H1 (cell line): Measurements from ENCODE around the gene PDK4.

Experiments used
- CHD2 ChIP-seq: IDR thresholded peaks from 2 replicates; pipeline ENCODE4 v1.6.1; 2012; ENCODE audit warnings: low read length, improper control_type of control experiment
- CTCF ChIP-seq, 3 experiments: IDR thresholded peaks; 1 replicate in 2 of 3; 2 replicates in 1 of 3; pipeline versions ENCODE4 v1.5.1 to v1.6.1; 2011; ENCODE audit warnings: low read length in 3 of 3, mild to moderate bottlenecking in 3 of 3, inconsistent platforms in 2 of 3, low read depth in 1 of 3, moderate library complexity in 1 of 3; ENCODE audit not compliant: insufficient read depth in 1 of 3; ENCODE audit errors: control extremely low read depth in 1 of 3
- EZH2 ChIP-seq: fragments of 200-600 bp; sonication (generic); IDR thresholded peaks from 2 replicates; pipeline ENCODE4 v1.7.1; 2012; ENCODE audit warnings: low read depth, mild to moderate bottlenecking, moderate library complexity, low read length, inconsistent platforms; ENCODE audit not compliant: severe bottlenecking
- GABPA ChIP-seq: IDR thresholded peaks from 2 replicates; pipeline ENCODE4 v1.6.1; 2011; ENCODE audit warnings: mild to moderate bottlenecking, low read length, moderate library complexity, borderline replicate concordance; ENCODE audit not compliant: insufficient read depth
- HDAC6 ChIP-seq: IDR thresholded peaks from one replicate; pipeline ENCODE4 v1.7.1; 2012; ENCODE audit warnings: low read depth, mild to moderate bottlenecking, inconsistent platforms, low read length, moderate library complexity
- POLR2A ChIP-seq, 2 experiments: IDR thresholded peaks; 1 replicate in 1 of 2; 2 replicates in 1 of 2; pipeline ENCODE4 v1.6.1; 2011; ENCODE audit warnings: low read depth in 2 of 2, low read length in 2 of 2, mild to moderate bottlenecking in 2 of 2; ENCODE audit errors: control extremely low read depth in 1 of 2
- POLR2AphosphoS5 ChIP-seq: IDR thresholded peaks from 2 replicates; pipeline ENCODE4 v1.6.1; 2011; ENCODE audit warnings: low read depth, low read length
- TBP ChIP-seq: IDR thresholded peaks from 2 replicates; pipeline ENCODE4 v1.6.1; 2011; ENCODE audit warnings: low read depth, low read length, improper control_type of control experiment
- USF2 ChIP-seq: IDR thresholded peaks from 2 replicates; pipeline ENCODE4 v1.6.1; 2011; ENCODE audit warnings: low read length, improper control_type of control experiment
- YY1 ChIP-seq: IDR thresholded peaks from 2 replicates; pipeline ENCODE4 v1.6.1; 2011; ENCODE audit warnings: low read depth, mild to moderate bottlenecking, low read length

- no peak for TF ChIP-seq GABPA
- no peak for TF ChIP-seq YY1
- no peak for TF ChIP-seq POLR2AphosphoS5
- TF ChIP-seq EZH2: no peak
- no peak for TF ChIP-seq CTCF (IDR thresholded peaks at IDR 0.05; ENCODE audit: control extremely low read depth in 1 of 3, insufficient read depth in 1 of 3, low read depth in 1 of 3, low read length in 3 of 3)
- no peak for TF ChIP-seq HDAC6
- no peak for TF ChIP-seq POLR2A (IDR thresholded peaks at IDR 0.05; ENCODE audit: control extremely low read depth in 1 of 2, low read depth in 2 of 2, low read length in 2 of 2)
- TF ChIP-seq USF2: no peak
- TF ChIP-seq TBP: no peak
- TF ChIP-seq CHD2: no peak
Observed at GRCh38 chr7:95619921-95620320, 23.6 kb upstream of the PDK4 start.
